Panc1 (cell line): Measurements from ENCODE around the gene ZCWPW2. TPM values are rescaled to one million over a fixed set of nuclear protein-coding genes. Genes with fewer than 3 reads are reported as not detected.

ENCODE experiments used
- ATAC-seq: fragments of 200-7000 bp; cut with Tn5 transposase; 2 replicates; pipeline ENCODE4 v1.9.1; 2020; ENCODE audit warnings: mild to moderate bottlenecking, moderate library complexity
- BruUV-seq: library from RNA; stranded (reverse); fragments of 400-500 nt; replicated peaks from 2 replicates; lab custom pipeline; 2021; lab: Mats Ljungman, UMichigan
- CTCF ChIA-PET: fragments of 300-600 bp; sonication (Branson Sonifier 250); formaldehyde crosslinking; loops from one replicate; lab custom pipeline; 2022; ENCODE audit warnings: antibody characterized with exemption; lab: Charles Lee
- POLR2A ChIA-PET: fragments of 300-600 bp; sonication (Branson Sonifier 250); formaldehyde crosslinking; loops from one replicate; lab custom pipeline; 2022; ENCODE audit warnings: antibody characterized with exemption; lab: Charles Lee
- DNase-seq: peaks from one replicate; pipeline ENCODE4 v3.0.0-alpha.2; 2010; ENCODE audit warnings: low read depth, low spot score
- H3K27ac ChIP-seq: 2 replicates; pipeline ENCODE4 v1.5.1; 2011; ENCODE audit warnings: mild to moderate bottlenecking, low read length, inconsistent platforms
- H3K27me3 ChIP-seq: fragments of 200-500 bp; sonication (Bioruptor generic); 2 replicates; pipeline ENCODE4 v1.6.0; 2014; ENCODE audit warnings: low read length, inconsistent platforms; ENCODE audit not compliant: control insufficient read depth, insufficient read depth
- H3K36me3 ChIP-seq: fragments of 200-500 bp; sonication (Bioruptor generic); 2 replicates; pipeline ENCODE4 v1.5.1; 2014; ENCODE audit warnings: inconsistent platforms, mild to moderate bottlenecking, low read length, moderate library complexity; ENCODE audit not compliant: control insufficient read depth, insufficient read depth
- H3K4me1 ChIP-seq: 2 replicates; pipeline ENCODE4 v1.5.1; 2011; ENCODE audit warnings: inconsistent platforms, mild to moderate bottlenecking, low read length, moderate library complexity; ENCODE audit not compliant: control insufficient read depth, insufficient read depth
- H3K4me3 ChIP-seq, 2 experiments: 2 replicates each; pipeline ENCODE4 v1.5.1; 2011 to 2012; ENCODE audit warnings: low read depth in 2 of 2, low read length in 2 of 2, mild to moderate bottlenecking in 2 of 2, inconsistent platforms in 1 of 2, moderate library complexity in 1 of 2
- H3K9me3 ChIP-seq: fragments of 200-500 bp; sonication (Bioruptor generic); 2 replicates; pipeline ENCODE4 v1.5.1; 2014; ENCODE audit warnings: low read depth, mild to moderate bottlenecking, inconsistent platforms, low read length, moderate library complexity; ENCODE audit not compliant: control insufficient read depth, insufficient read depth
- POLR2AphosphoS5 ChIP-seq: IDR thresholded peaks from 2 replicates; pipeline ENCODE4 v1.6.1; 2012; ENCODE audit warnings: mild to moderate bottlenecking, low read depth, low read length, moderate library complexity
- REST ChIP-seq, 2 experiments: IDR thresholded peaks; 2 replicates each; pipeline ENCODE4 v1.6.1; 2011 to 2012; ENCODE audit warnings: low read depth in 2 of 2, control low read depth in 1 of 2, low read length in 1 of 2, mild to moderate bottlenecking in 1 of 2, moderate library complexity in 1 of 2; ENCODE audit not compliant: insufficient read depth in 1 of 2
- SIN3A ChIP-seq: IDR thresholded peaks from 2 replicates; pipeline ENCODE4 v1.6.1; 2012; ENCODE audit warnings: low read depth, mild to moderate bottlenecking, low read length, moderate library complexity, borderline replicate concordance; ENCODE audit not compliant: insufficient read depth
- TCF7L2 ChIP-seq: IDR thresholded peaks from 2 replicates; pipeline ENCODE4 v1.6.1; 2011; ENCODE audit warnings: mild to moderate bottlenecking, low read depth, low read length, inconsistent platforms
- in situ Hi-C: cut with HindIII; loops from 2 replicates; pipeline ENCODE4 v1.10.0; 2016; ENCODE audit warnings: low sequenced_read_pairs, low pct_unique_long_range_greater_than_20kb
- intact Hi-C: fragments of 100-400 bp; cut with micrococcal nuclease; formaldehyde crosslinking; loops from one replicate; pipeline ENCODE4 v1.10.0; 2022; ENCODE audit not compliant: unreplicated experiment
- total RNA-seq: library from RNA; stranded (reverse); gene quantifications from one replicate; pipeline ENCODE4 v1.2.1, GENCODE V29; 2021; ENCODE audit not compliant: unreplicated experiment
- TF ChIP-seq, protein P1 (sequence below): fragments of 450-650 bp; IDR thresholded peaks from 2 replicates; pipeline ENCODE4 v1.5.1; 2017; ENCODE audit warnings: mild to moderate bottlenecking

The ZCWPW2 gene
- total RNA-seq, 1 experiment from 2014 or later: 0.82 TPM

GRCh38 chr3:28564211-28564610, 215.7 kb downstream of the ZCWPW2 start:
- H3K27me3 ChIP-seq: no peaks in the 10 kb centered on the region
- H3K9me3 ChIP-seq: no peaks in the 10 kb centered on the region
- ATAC-seq (no peak), DNase-seq (no peak)
- no peaks in the 10 kb centered on the region for H3K4me1 ChIP-seq
- ChIA-PET POLR2A (no interaction called here), CTCF (no interaction called here)
- in situ Hi-C loops (no loop called here), intact Hi-C loops (no loop called here)
- H3K27ac ChIP-seq: no peak overlapping the region
- BruUV-seq: no TSS peak
- no peaks in the 10 kb centered on the region for H3K36me3 ChIP-seq
- TF ChIP-seq REST (IDR thresholded peaks at IDR 0.05; ENCODE audit: insufficient read depth in 1 of 2, low read depth in 2 of 2, low read length in 1 of 2): no peak
- TF ChIP-seq, protein P1, sequence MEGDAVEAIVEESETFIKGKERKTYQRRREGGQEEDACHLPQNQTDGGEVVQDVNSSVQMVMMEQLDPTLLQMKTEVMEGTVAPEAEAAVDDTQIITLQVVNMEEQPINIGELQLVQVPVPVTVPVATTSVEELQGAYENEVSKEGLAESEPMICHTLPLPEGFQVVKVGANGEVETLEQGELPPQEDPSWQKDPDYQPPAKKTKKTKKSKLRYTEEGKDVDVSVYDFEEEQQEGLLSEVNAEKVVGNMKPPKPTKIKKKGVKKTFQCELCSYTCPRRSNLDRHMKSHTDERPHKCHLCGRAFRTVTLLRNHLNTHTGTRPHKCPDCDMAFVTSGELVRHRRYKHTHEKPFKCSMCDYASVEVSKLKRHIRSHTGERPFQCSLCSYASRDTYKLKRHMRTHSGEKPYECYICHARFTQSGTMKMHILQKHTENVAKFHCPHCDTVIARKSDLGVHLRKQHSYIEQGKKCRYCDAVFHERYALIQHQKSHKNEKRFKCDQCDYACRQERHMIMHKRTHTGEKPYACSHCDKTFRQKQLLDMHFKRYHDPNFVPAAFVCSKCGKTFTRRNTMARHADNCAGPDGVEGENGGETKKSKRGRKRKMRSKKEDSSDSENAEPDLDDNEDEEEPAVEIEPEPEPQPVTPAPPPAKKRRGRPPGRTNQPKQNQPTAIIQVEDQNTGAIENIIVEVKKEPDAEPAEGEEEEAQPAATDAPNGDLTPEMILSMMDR: no peak
- TF ChIP-seq POLR2AphosphoS5: no peak
- TF ChIP-seq TCF7L2: no peak
- no peak for TF ChIP-seq SIN3A
- H3K4me3 ChIP-seq: no peak overlapping the region

GRCh38 chr3:28569357-28569756, 220.8 kb downstream of the ZCWPW2 start:
- Histone ChIP-seq H3K4me1 (no peaks in the 10 kb centered on the region), H3K27me3 (no peaks in the 10 kb centered on the region), H3K27ac (no peak overlapping the region), H3K4me3 (no peak overlapping the region), H3K9me3 (no peaks in the 10 kb centered on the region), H3K36me3 (no peaks in the 10 kb centered on the region)
- TF ChIP-seq TCF7L2 (no peak), POLR2AphosphoS5 (no peak), REST (IDR thresholded peaks at IDR 0.05; ENCODE audit: insufficient read depth in 1 of 2, low read depth in 2 of 2, low read length in 1 of 2) (no peak), SIN3A (no peak)
- TF ChIP-seq, protein P1: no peak
- intact Hi-C loops (no loop called here), in situ Hi-C loops (no loop called here)
- ChIA-PET CTCF (no interaction called here), POLR2A (no interaction called here)
- ATAC-seq (no peak), DNase-seq (no peak)
- no TSS peak for BruUV-seq
